Stimulated activated CD4-positive, alpha-beta T cell treated with anti-CD3 and anti-CD28 coated beads, Interleukin-4, amount 100 ng/mL, for 1 hour (primary cell): Measurements from ENCODE around the gene EPHB1.

Experiments used
- DNase-seq: peaks from one replicate; pipeline ENCODE4 v3.0.0-alpha.2; 2020

EPHB1 gene

GRCh38 chr3:134794950-134795745, at the start of gene EPHB1:
TSS of gene EPHB1 (plus strand) at chr3:134795260.
- peak; percentile 57 for DNase-seq

- no peak for DNase-seq
Observed at GRCh38 chr3:134748698-134749097, 46.4 kb upstream of the EPHB1 start.

- no peak for DNase-seq
Observed at GRCh38 chr3:134749174-134749573, 45.9 kb upstream of the EPHB1 start.

- no peak for DNase-seq
Observed at GRCh38 chr3:134749802-134750553, 45.1 kb upstream of the EPHB1 start.

- DNase-seq, result no peak
Observed at GRCh38 chr3:134751831-134752230, 43.2 kb upstream of the EPHB1 start.

- no peak for DNase-seq
Observed at GRCh38 chr3:134752761-134753461, 42.1 kb upstream of the EPHB1 start.

- DNase-seq, result no peak
Observed at GRCh38 chr3:134753999-134754742, 40.9 kb upstream of the EPHB1 start.

GRCh38 chr3:134754768-134755559, 40.1 kb upstream of the EPHB1 start:
- DNase-seq, result peak; percentile 8

GRCh38 chr3:134755821-134756220, 39.2 kb upstream of the EPHB1 start:
- no peak for DNase-seq

- no peak for DNase-seq
Observed at GRCh38 chr3:134757549-134758069, 37.5 kb upstream of the EPHB1 start.

- DNase-seq, result no peak
Observed at GRCh38 chr3:134761213-134761612, 33.8 kb upstream of the EPHB1 start.

GRCh38 chr3:134762016-134762415, 33.0 kb upstream of the EPHB1 start:
- DNase-seq, result no peak

- no peak for DNase-seq
Observed at GRCh38 chr3:134765468-134765867, 29.6 kb upstream of the EPHB1 start.

- no peak for DNase-seq
Observed at GRCh38 chr3:134766290-134766689, 28.8 kb upstream of the EPHB1 start.

GRCh38 chr3:134768116-134768515, 26.9 kb upstream of the EPHB1 start:
- DNase-seq, result no peak

GRCh38 chr3:134768837-134769236, 26.2 kb upstream of the EPHB1 start:
- no peak for DNase-seq

GRCh38 chr3:134769287-134769868, 25.7 kb upstream of the EPHB1 start:
- DNase-seq, result no peak

GRCh38 chr3:134772011-134772410, 23.0 kb upstream of the EPHB1 start:
- no peak for DNase-seq

- no peak for DNase-seq
Observed at GRCh38 chr3:134772591-134772990, 22.5 kb upstream of the EPHB1 start.

GRCh38 chr3:134775831-134776230, 19.2 kb upstream of the EPHB1 start:
- DNase-seq, result no peak

GRCh38 chr3:134776518-134776917, 18.5 kb upstream of the EPHB1 start:
- no peak for DNase-seq
